ENCODE measurements around the gene SCN2B.
A peak's percentile ranks its signal among the peaks of the same experiment; 100 is the strongest.

SCN2B gene

GRCh38 chr11:118153976-118154375, 22.5 kb downstream of the SCN2B start:
- DNase-seq (ENCODE audit: low spot score), result no peak

- DNase-seq (ENCODE audit: low spot score), result no peak
These were observed 22.9 kb downstream of the SCN2B start for GRCh38 chr11:118153516-118153915.

- peak; percentile 57 for DNase-seq (ENCODE audit: low spot score)
These were observed 23.6 kb downstream of the SCN2B start, which contains the start of gene SCN4B for GRCh38 chr11:118152552-118153471. Gene SCN4B, minus strand, starts transcription at chr11:118152823. Its CDS starts 150 bp downstream, at chr11:118152673.

GRCh38 chr11:118152020-118152551, 24.4 kb downstream of the SCN2B start:
- no peak for DNase-seq (ENCODE audit: low spot score)

GRCh38 chr11:118151431-118151830, 25.0 kb downstream of the SCN2B start:
- DNase-seq (ENCODE audit: low spot score), result no peak

- DNase-seq (ENCODE audit: low spot score), result no peak
These were observed 26.9 kb downstream of the SCN2B start for GRCh38 chr11:118149493-118149892.

- no peak for DNase-seq (ENCODE audit: low spot score)
These were observed 27.6 kb downstream of the SCN2B start for GRCh38 chr11:118148856-118149255.

GRCh38 chr11:118148240-118148639, 28.2 kb downstream of the SCN2B start:
- DNase-seq (ENCODE audit: low spot score), result no peak

- DNase-seq (ENCODE audit: low spot score), result no peak
These were observed 28.9 kb downstream of the SCN2B start for GRCh38 chr11:118147502-118147901.

- DNase-seq (ENCODE audit: low spot score), result no peak
These were observed 29.9 kb downstream of the SCN2B start for GRCh38 chr11:118146554-118146953.

GRCh38 chr11:118145285-118146227, 30.9 kb downstream of the SCN2B start:
- peak; percentile 89 for DNase-seq (ENCODE audit: low spot score)

- DNase-seq (ENCODE audit: low spot score), result no peak
These were observed 31.9 kb downstream of the SCN2B start for GRCh38 chr11:118144301-118145268.

- DNase-seq (ENCODE audit: low spot score), result no peak
These were observed 32.7 kb downstream of the SCN2B start for GRCh38 chr11:118143661-118144185.

- peak; percentile 60 for DNase-seq (ENCODE audit: low spot score)
These were observed 33.6 kb downstream of the SCN2B start for GRCh38 chr11:118142809-118143208.

GRCh38 chr11:118142081-118142480, 34.4 kb downstream of the SCN2B start:
- DNase-seq (ENCODE audit: low spot score), result peak; percentile 20

GRCh38 chr11:118139578-118139977, 36.9 kb downstream of the SCN2B start:
- peak; percentile 43 for DNase-seq (ENCODE audit: low spot score)

GRCh38 chr11:118138839-118139420, 37.5 kb downstream of the SCN2B start:
- DNase-seq (ENCODE audit: low spot score), result no peak

- no peak for DNase-seq (ENCODE audit: low spot score)
These were observed 39.6 kb downstream of the SCN2B start for GRCh38 chr11:118136801-118137200.

GRCh38 chr11:118136341-118136740, 40.1 kb downstream of the SCN2B start:
- DNase-seq (ENCODE audit: low spot score), result no peak

- DNase-seq (ENCODE audit: low spot score), result no peak
These were observed 40.7 kb downstream of the SCN2B start for GRCh38 chr11:118135796-118136165.

Data from SW480 (cell line).